ENCODE results near the gene MEI4.

The MEI4 gene

GRCh38 chr6:77834591-77834996, 181.8 kb downstream of the MEI4 start:
- Histone ChIP-seq H3K4me3 (ENCODE audit: low read depth, low read length, poor library complexity, severe bottlenecking) (no peak overlapping the region), H3K9ac (ENCODE audit: low read length) (no peak overlapping the region), H3K4me1 (ENCODE audit: insufficient read depth, low read length, severe bottlenecking) (no peaks in the 10 kb centered on the region), H3K9me3 (ENCODE audit: low read length) (no peaks in the 10 kb centered on the region), H3K27me3 (ENCODE audit: insufficient read depth, low read length) (no peaks in the 10 kb centered on the region), H3F3A (ENCODE audit: insufficient read depth, low read length) (no peaks in the 10 kb centered on the region), H3K36me3 (ENCODE audit: insufficient read depth, low read length) (no peaks in the 10 kb centered on the region), H3K9me2 (ENCODE audit: low read depth, low read length) (no peaks in the 10 kb centered on the region), H3K79me2 (ENCODE audit: insufficient read depth, low read length) (no peaks in the 10 kb centered on the region), H3K4me2 (ENCODE audit: low read length) (no peak overlapping the region), H3K27ac (ENCODE audit: low read depth, low read length, poor library complexity, severe bottlenecking) (no peak overlapping the region), H4K20me1 (ENCODE audit: insufficient read depth, low read length) (no peaks in the 10 kb centered on the region), H2AFZ (ENCODE audit: low read length) (no peak overlapping the region)
- TF ChIP-seq CTCF (IDR thresholded peaks at IDR 0.05; ENCODE audit: low read length) (no peak), EZH2 (IDR thresholded peaks at IDR 0.05; ENCODE audit: borderline replicate concordance, low read length) (no peak)

GRCh38 chr6:77837034-77837784, 184.4 kb downstream of the MEI4 start:
- Histone ChIP-seq H3K36me3 (ENCODE audit: insufficient read depth, low read length) (no peaks in the 10 kb centered on the region), H3K27me3 (ENCODE audit: insufficient read depth, low read length) (no peaks in the 10 kb centered on the region), H3K9ac (ENCODE audit: low read length) (no peak overlapping the region), H3K4me3 (ENCODE audit: low read depth, low read length, poor library complexity, severe bottlenecking) (no peak overlapping the region), H3K9me3 (ENCODE audit: low read length) (no peaks in the 10 kb centered on the region), H3K79me2 (ENCODE audit: insufficient read depth, low read length) (no peaks in the 10 kb centered on the region), H3K27ac (ENCODE audit: low read depth, low read length, poor library complexity, severe bottlenecking) (no peak overlapping the region), H2AFZ (ENCODE audit: low read length) (no peak overlapping the region), H3F3A (ENCODE audit: insufficient read depth, low read length) (no peaks in the 10 kb centered on the region), H3K4me1 (ENCODE audit: insufficient read depth, low read length, severe bottlenecking) (no peaks in the 10 kb centered on the region), H3K4me2 (ENCODE audit: low read length) (no peak overlapping the region), H4K20me1 (ENCODE audit: insufficient read depth, low read length) (no peaks in the 10 kb centered on the region), H3K9me2 (ENCODE audit: low read depth, low read length) (no peaks in the 10 kb centered on the region)
- no peak for TF ChIP-seq EZH2 (IDR thresholded peaks at IDR 0.05; ENCODE audit: borderline replicate concordance, low read length)
- TF ChIP-seq CTCF (IDR thresholded peaks at IDR 0.05; ENCODE audit: low read length), result no peak

GRCh38 chr6:77839292-77839691, 186.5 kb downstream of the MEI4 start:
- no peaks in the 10 kb centered on the region for H3F3A ChIP-seq (ENCODE audit: insufficient read depth, low read length)
- no peak overlapping the region for H2AFZ ChIP-seq (ENCODE audit: low read length)
- no peak overlapping the region for H3K9ac ChIP-seq (ENCODE audit: low read length)
- no peak overlapping the region for H3K4me3 ChIP-seq (ENCODE audit: low read depth, low read length, poor library complexity, severe bottlenecking)
- no peaks in the 10 kb centered on the region for H3K4me1 ChIP-seq (ENCODE audit: insufficient read depth, low read length, severe bottlenecking)
- H3K9me3 ChIP-seq (ENCODE audit: low read length), result no peaks in the 10 kb centered on the region
- H3K4me2 ChIP-seq (ENCODE audit: low read length), result no peak overlapping the region
- no peak for TF ChIP-seq EZH2 (IDR thresholded peaks at IDR 0.05; ENCODE audit: borderline replicate concordance, low read length)
- no peak for TF ChIP-seq CTCF (IDR thresholded peaks at IDR 0.05; ENCODE audit: low read length)
- no peaks in the 10 kb centered on the region for H3K79me2 ChIP-seq (ENCODE audit: insufficient read depth, low read length)
- H3K9me2 ChIP-seq (ENCODE audit: low read depth, low read length), result no peaks in the 10 kb centered on the region
- H4K20me1 ChIP-seq (ENCODE audit: insufficient read depth, low read length), result no peaks in the 10 kb centered on the region
- no peaks in the 10 kb centered on the region for H3K36me3 ChIP-seq (ENCODE audit: insufficient read depth, low read length)
- no peak overlapping the region for H3K27ac ChIP-seq (ENCODE audit: low read depth, low read length, poor library complexity, severe bottlenecking)
- H3K27me3 ChIP-seq (ENCODE audit: insufficient read depth, low read length), result no peaks in the 10 kb centered on the region

Measured in OCI-LY1 (cell line).